ENCODE data around the gene MAGEA4. TPM values are rescaled to one million over a fixed set of nuclear protein-coding genes. Genes with fewer than 3 reads are reported as not detected.

MAGEA4 gene
- total RNA-seq, 1 donor from 2014 or later, result not detected

GRCh38 chrX:151973851-151974335 lies 61.2 kb downstream of the MAGEA4 start:
- DNase-seq (peak; percentile 53), ATAC-seq (peak; percentile 54 to 67)
- Histone ChIP-seq H3K36me3 (no peaks in the 10 kb centered on the region), H3K4me3 (peak overlapping the region; percentile 54), H3K27ac (peak overlapping the region; percentile 65), H3K4me1 (no peaks in the 10 kb centered on the region), H3K9me3 (no peaks in the 10 kb centered on the region), H3K27me3 (ENCODE audit: low read depth) (no peaks in the 10 kb centered on the region)
- TF ChIP-seq CTCF (IDR thresholded peaks at IDR 0.05), result no peak
- intact Hi-C loops (cut with DNase I), result no loop called here

Small RNA genes lying within 50 kb of the gene (microRNA-seq; reads per million reads assigned to microRNA genes)
- 379 reads per million, percentile 71 among the genes with 10 or more reads in this experiment for gene MIR224 (ENCODE audit: borderline number of aligned reads)
- 225 reads per million, percentile 65 among the genes with 10 or more reads in this experiment for gene MIR452 (ENCODE audit: borderline number of aligned reads)

Other genes starting within 250 kb of the MAGEA4 start
- gene PRRG3, start 217.4 kb upstream of the MAGEA4 start, total RNA-seq, result 1.1 TPM
- not detected for gene FATE1, start 196.9 kb upstream of the MAGEA4 start, total RNA-seq
- not detected for gene CNGA2, start 178.1 kb upstream of the MAGEA4 start, total RNA-seq
- 33.8 TPM for gene GABRE, start 61.8 kb downstream of the MAGEA4 start, total RNA-seq
- gene MAGEA10, start 225.7 kb downstream of the MAGEA4 start, total RNA-seq, result not detected